ENCODE data around the gene ZNF740. TPM values are rescaled to one million over a fixed set of nuclear protein-coding genes. Genes with fewer than 3 reads are reported as not detected.

Gene ZNF740
- total RNA-seq: 10 to 100 TPM; 11.2 to 21.8 (median 16.5) TPM

- ATAC-seq (ENCODE audit: low FRiP score): peak; percentile 98
- no peak for TF ChIP-seq CTCF (IDR thresholded peaks at IDR 0.05)
- peak; percentile 81 for DNase-seq (ENCODE audit: low spot score)
Observed at GRCh38 chr12:53180220-53180930, at the start of gene ZNF740, which contains the start of gene CSAD. TSS of gene ZNF740 (plus strand) at chr12:53180722. CDS start at chr12:53181984, 1,262 bp downstream. TSS of gene CSAD (minus strand) at chr12:53180925. CDS start at chr12:53173470, 7,455 bp downstream.

- no peak for DNase-seq (ENCODE audit: low spot score)
- ATAC-seq (ENCODE audit: low FRiP score): no peak
- TF ChIP-seq CTCF (IDR thresholded peaks at IDR 0.05): no peak
Observed at GRCh38 chr12:53131844-53132243, 48.7 kb upstream of the ZNF740 start.

GRCh38 chr12:53133722-53134121 lies 46.8 kb upstream of the ZNF740 start:
- DNase-seq (ENCODE audit: low spot score) (no peak), ATAC-seq (ENCODE audit: low FRiP score) (no peak)
- TF ChIP-seq CTCF (IDR thresholded peaks at IDR 0.05): no peak

GRCh38 chr12:53143355-53143754 lies 37.2 kb upstream of the ZNF740 start:
- no peak for TF ChIP-seq CTCF (IDR thresholded peaks at IDR 0.05)

GRCh38 chr12:53145383-53146260 lies 34.9 kb upstream of the ZNF740 start:
- ATAC-seq (ENCODE audit: low FRiP score) (no peak), DNase-seq (ENCODE audit: low spot score) (no peak)
- no peak for TF ChIP-seq CTCF (IDR thresholded peaks at IDR 0.05)

More at GRCh38 chr12:53143355-53143754, 37.2 kb upstream of the ZNF740 start:
- ATAC-seq (ENCODE audit: low FRiP score) (no peak), DNase-seq (ENCODE audit: low spot score) (no peak)

GRCh38 chr12:53147181-53147580 lies 33.3 kb upstream of the ZNF740 start:
- DNase-seq (ENCODE audit: low spot score) (no peak), ATAC-seq (ENCODE audit: low FRiP score) (no peak)
- TF ChIP-seq CTCF (IDR thresholded peaks at IDR 0.05): no peak
